Forelimb muscle (tissue), 1 donor: ENCODE measurements around the gene LPP. TPM values are rescaled to one million over a fixed set of nuclear protein-coding genes. Genes with fewer than 3 reads are reported as not detected.

ENCODE experiments used
- DNase-seq: peaks from one replicate; pipeline ENCODE4 v3.0.0-alpha.2; 2013; ENCODE audit warnings: low read depth
- polyA plus RNA-seq: library from polyadenylated mRNA; unstranded; fragments of 120-200 nt; gene quantifications from one replicate; pipeline ENCODE4 v1.2.1, GENCODE V29; 2013; ENCODE audit not compliant: insufficient read length

LPP gene
- polyA plus RNA-seq, 1 donor: 12.4 TPM

GRCh38 chr3:188908002-188908850 lies 754.3 kb downstream of the LPP start:
- no peak for DNase-seq

DNA sequence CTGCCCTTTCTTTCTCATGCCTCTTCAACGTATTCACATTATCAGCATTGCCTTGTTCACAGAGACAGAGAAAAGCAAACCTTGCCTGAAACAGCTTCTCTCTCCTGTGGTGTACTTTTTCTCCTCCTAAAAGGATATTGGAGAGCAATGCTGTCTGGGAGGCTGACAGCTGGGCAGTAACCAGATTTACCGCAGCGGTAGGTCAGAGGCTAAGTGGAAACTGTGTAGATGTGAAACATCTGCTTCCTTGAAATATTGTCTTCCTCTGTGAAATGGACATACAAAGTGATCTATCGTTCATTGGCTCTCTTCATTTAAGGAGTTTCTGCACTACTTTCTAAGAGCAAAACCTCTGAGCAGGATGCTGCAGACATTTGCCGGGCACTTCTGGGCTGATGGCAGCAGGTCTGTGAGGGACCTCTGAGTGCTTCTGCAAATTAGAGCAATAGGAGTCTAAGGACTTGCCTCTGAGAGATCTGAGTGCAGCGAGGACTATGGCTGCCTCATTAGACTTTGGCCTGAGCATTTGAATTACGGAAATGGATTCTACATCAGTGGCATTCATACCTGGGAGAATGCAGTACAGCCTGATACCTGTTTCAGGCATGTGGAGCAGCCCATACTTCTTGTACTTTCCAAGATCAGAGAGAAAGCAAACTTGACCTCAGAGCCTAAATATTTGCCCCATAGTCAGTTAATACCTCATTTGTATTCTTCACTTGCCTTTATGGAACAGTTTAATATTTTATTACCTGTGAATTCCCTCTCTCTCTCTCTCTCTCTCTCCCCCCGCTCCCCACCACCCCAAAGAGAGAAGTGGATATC lies 757.3 kb downstream of the LPP start:
- no peak for DNase-seq

- DNase-seq: no peak
Measured at GRCh38 chr3:188913084-188913483, 759.1 kb downstream of the LPP start.

DNA sequence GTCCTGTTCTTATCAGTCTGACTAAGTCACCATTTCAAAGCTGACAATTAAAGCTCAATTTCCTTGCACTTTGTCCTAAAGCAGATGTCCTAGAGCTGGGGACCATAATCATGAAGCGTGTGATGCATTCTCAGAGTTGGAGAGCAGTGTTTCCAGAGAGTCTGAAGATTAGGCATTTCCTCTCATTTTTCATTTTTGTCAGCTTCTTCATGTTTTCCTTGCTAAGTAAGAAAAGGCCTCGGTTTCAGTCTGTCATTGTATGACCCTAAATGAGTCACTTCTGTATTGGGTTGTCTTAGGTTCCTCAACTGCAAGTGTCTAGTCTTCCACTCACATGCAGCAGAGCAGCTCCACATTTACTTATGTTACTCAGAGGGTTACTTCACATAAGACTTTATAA lies 760.6 kb downstream of the LPP start:
- DNase-seq: no peak

GRCh38 chr3:188915127-188915526 lies 761.2 kb downstream of the LPP start:
- DNase-seq: no peak

GRCh38 chr3:188916934-188917401 lies 763.0 kb downstream of the LPP start:
- no peak for DNase-seq

DNA sequence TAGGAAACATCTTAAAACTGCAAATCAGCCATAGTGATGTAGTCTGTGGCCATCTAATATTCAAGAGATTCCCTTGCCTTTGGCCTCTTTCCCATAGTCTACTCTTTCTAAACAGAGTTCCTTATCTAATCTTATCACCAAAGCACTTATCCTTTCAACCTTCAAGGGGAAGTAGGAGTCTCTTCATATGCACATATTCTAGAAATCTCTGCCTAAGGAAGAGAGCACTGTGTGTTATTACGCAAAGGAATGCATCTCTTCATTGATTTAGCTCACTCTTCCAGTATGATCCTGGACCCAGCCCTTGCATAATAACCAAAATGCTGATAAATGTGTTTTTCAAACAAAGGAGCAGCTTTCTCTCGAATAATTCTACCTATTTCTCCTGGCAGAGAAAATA lies 764.1 kb downstream of the LPP start:
- no peak for DNase-seq

DNA sequence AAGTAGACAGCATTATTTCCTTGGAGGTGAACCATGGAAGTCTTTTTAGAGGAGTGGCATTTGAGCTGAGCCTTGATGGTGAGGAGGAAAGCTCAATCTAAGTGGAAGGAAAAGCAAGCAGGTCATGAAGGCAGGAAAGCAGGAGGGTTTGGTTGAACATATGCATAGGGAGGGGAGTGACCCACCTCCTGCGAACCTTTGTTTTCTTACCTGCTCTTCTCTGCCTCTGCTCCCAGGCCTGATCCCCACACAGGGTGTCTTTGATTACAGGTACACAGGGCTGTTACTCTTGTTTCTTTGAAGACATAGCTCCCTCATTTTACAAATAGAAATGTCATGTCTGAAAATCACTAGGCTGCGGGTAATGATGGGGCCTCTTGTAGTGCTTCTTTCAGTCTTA lies 769.7 kb downstream of the LPP start:
- DNase-seq: no peak

DNA sequence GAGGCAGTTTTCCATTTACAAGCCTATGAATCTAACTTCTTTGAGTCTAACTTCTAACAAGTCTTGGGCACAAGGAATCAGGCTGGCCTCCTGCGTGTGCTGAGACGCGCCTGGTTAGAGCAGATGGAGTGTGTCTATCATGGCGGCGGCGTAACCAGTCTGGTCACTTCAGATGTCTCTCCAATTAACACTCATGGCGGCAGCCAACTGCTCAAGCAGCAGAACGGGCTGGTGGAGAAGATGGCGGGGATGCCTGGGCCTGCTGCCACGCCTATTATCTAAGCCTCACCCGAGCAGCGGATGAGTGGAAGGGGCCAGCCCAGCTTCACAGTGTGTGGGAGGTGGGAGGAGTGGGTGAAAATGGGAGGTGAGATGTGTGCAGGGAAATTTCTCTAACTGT lies 771.4 kb downstream of the LPP start:
- no peak for DNase-seq

GRCh38 chr3:188926111-188926510 lies 772.2 kb downstream of the LPP start:
- no peak for DNase-seq

GRCh38 chr3:188926741-188927511 lies 773.0 kb downstream of the LPP start:
- DNase-seq: no peak

GRCh38 chr3:188927971-188928370 lies 774.0 kb downstream of the LPP start:
- DNase-seq: no peak

DNA sequence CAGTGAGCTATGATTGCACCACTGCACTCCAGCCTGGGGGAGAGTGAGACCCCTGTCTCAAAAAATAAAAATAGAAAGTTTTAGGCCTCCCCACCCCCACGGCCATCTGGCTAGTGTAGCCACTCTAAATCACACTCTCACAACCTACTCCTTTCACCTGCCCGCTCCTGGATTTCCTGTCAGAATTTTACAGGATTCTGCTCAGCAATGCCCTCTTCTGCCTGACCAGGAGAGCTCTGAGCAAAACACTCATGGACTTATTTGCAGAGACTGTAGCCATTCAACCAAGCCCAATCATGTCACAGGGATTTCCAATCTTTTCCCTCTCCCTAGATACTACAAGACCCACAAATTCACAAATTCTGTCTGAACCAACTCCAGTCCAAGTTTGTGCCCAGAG lies 775.2 kb downstream of the LPP start:
- DNase-seq: no peak

DNA sequence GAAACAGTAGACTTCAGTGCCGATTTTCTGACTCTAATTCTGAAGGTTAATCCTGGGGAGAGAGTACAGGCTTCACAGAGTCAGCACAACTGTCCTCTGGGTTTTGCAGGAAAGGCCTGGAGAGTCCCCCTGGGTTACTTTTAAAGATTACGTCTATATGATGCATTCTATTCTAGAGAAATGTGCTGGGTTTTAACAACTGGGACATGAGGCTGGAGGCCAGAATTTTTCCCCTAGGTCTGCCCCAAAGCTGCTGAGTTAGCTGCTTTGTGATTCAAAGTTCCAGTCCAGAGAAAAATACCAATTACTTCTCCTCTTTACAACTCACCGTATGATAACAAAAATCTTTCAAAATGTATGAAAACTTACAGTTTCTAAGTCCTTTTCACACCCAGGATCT lies 777.1 kb downstream of the LPP start:
- no peak for DNase-seq

GRCh38 chr3:188931531-188931930 lies 777.6 kb downstream of the LPP start:
- DNase-seq: no peak

DNA sequence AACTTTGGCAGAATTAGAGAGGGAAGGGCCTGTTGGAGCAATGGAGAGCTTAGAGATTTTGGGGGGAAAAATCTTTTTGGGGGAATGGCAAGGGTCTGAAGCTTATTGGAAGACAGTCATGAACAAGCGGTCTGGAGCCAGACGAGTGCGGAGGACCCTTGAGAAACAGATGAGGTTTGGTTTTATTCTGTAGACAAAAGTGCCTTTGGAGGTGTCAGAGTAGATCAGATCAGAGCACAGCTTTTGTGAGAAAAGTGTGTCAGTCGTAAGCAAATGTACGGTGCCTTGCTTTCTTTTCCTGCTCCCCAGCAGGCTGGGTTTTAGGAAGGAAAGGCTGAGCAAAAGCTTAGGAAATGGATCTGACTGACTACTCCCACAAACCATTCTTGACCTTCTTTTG lies 781.0 kb downstream of the LPP start:
- no peak for DNase-seq

DNA sequence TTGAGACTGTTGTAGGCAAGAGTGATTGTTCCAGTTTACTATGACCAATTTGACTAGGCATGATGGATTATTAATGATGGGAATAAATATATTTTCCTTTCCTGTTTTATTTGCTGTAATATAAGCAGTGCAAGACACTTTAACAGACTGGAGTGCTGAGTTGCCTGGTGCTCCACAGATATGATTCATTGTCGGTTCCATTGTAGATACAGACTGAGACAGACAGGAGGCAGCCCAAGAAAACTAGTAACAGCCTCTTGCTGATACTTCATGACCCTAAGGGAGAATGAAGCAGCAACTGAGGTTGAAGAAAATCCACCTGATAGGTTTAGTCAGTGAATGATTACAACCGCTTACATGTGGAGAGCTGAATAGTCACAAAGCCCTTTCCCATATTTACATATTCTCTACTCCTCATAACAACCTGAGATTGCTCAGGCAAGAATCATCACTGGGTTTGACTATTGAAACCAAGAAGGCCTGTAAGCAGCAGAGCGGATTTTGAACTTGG lies 782.7 kb downstream of the LPP start:
- DNase-seq: no peak

DNA sequence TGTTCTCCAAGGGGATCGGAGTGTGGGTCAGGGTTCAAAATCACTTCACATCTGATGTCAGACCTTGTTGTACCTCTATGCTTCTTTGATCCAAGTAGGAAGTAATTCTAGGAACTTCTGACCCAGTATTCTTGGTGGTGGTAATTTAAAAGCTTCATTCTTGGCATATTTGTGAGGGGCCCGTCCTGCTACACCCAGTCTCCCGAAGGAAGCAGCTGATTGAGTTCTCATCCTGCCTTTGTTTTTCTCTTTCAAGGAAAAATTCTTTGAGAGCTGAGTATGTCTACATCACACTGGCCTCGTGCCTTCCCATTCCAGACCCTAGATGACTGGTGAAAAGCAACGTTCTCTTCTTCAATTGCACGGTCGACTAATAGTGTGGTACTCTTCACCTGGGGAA lies 783.4 kb downstream of the LPP start:
- DNase-seq: no peak

DNA sequence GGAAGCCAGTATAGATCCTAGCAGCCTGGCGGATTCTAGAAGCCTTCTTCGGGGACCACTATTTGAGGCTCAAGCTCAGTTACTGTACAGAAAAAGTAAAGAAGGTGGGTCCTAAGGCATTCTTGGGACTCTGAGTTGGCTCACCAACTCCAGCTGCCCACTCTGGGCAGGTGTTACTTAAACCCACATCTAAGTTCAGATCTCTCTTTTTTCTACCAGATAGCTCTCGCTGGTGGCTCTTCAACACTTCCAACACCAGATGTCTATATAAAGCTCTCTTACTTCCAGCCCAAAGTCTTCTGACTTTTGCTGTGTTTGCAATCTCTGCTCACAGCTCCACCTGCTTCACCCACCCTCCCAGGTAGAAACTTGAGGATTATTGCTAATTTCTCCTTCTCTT lies 785.0 kb downstream of the LPP start:
- DNase-seq: no peak

DNA sequence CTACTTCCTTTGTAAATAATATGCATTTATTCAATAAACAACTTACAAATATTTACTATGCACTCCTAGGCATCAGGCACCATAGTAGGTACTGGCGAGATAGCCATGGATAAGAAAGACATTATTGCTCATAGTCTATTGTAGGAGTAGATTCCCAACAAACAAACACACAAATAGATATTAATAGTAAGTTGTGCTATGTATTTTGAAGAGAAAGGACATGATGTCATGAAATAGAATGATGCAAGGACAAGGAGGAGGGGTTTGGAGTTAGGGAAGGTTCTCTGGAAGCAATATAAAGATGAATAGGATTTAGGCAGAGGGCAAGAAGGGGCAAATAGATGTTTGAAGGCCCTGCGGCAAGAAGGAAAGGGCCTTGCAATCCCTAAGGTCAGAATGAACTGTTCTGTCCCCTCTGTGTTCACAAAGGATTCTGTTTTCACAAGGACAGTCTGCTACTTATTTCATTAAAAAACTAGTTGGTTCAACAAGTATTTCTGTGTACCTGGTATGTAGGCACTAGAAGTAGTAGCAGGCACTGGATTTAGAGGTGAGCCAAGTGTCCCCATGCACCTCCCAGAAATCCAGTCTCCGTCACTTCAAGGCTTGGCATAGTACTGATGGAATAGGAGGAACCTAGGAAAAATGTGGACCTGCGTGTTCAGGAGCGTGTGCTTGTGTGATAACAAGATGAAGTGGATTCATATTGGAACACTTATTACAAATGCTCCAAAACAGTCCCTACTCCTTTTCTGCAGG lies 786.0 kb downstream of the LPP start:
- no peak for DNase-seq
